ENCODE results near the gene CLASRP.
"Not testable (repeated sequence)": the region's sequence is repeated elsewhere in the genome, so short reads cannot be mapped to it uniquely, and the experiment has no call there.

DNA sequence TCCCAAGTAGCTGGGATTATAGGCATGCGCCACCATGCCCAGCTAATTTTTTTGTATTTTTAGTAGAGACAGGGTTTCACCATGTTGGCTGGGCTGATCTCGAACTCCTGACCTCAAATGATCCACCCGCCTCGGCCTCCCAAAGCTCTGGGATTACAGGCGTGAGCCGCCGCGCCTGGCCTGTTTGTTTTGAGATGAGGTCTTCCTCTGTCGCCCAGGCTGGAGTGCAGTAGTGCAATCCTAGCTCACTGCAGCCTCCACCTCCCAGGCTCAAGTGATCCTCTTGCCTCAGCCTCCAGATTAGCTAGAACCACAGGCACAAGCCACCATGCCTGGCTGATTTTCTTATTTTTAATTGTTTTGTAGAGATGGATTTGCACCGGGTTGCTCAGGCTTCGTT lies 67.5 kb downstream of the CLASRP start:
- TF ChIP-seq, protein P1, sequence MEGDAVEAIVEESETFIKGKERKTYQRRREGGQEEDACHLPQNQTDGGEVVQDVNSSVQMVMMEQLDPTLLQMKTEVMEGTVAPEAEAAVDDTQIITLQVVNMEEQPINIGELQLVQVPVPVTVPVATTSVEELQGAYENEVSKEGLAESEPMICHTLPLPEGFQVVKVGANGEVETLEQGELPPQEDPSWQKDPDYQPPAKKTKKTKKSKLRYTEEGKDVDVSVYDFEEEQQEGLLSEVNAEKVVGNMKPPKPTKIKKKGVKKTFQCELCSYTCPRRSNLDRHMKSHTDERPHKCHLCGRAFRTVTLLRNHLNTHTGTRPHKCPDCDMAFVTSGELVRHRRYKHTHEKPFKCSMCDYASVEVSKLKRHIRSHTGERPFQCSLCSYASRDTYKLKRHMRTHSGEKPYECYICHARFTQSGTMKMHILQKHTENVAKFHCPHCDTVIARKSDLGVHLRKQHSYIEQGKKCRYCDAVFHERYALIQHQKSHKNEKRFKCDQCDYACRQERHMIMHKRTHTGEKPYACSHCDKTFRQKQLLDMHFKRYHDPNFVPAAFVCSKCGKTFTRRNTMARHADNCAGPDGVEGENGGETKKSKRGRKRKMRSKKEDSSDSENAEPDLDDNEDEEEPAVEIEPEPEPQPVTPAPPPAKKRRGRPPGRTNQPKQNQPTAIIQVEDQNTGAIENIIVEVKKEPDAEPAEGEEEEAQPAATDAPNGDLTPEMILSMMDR (IDR thresholded peaks at IDR 0.05 in 4 of 5, conservative IDR thresholded peaks at IDR 0.05 in 1 of 5): not testable (repeated sequence)
- not testable (repeated sequence) for TF ChIP-seq POLR2A (IDR thresholded peaks at IDR 0.05)

All from gastrocnemius medialis (tissue), 4 donors.